ENCODE results near the gene CBLIF. TPM values are rescaled to one million over a fixed set of nuclear protein-coding genes. Genes with fewer than 3 reads are reported as not detected.
"Not testable (repeated sequence)": the region's sequence is repeated elsewhere in the genome, so short reads cannot be mapped to it uniquely, and the experiment has no call there.

Gene CBLIF
- total RNA-seq, 1 donor from 2014 or later: 17.9 TPM

DNA sequence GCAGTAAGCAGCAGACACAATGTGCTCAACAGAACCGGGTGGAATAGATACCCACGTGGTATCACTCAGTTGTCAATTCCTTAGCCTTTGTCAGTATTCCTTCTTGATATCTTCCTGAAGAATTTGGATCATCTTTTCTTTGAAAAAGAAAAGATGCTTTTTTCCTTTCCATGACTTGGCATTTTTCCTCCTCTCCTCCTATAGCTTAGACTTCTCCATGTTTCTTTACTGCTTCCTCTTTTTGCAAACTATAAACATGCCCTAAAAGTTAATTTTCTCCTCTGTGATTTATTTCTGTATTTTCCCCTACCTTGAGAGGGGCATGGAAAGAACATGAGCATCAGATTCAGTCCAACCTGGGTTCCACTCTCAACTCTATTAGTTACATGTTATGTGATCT lies 11.7 kb downstream of the CBLIF start:
- Mint-ChIP-seq H3K27ac (no peak overlapping the region), H3K9me3 (ENCODE audit: low read depth) (no peaks in the 10 kb centered on the region), H3K36me3 (ENCODE audit: insufficient read depth) (peaks cover 5% of the 10 kb centered on the region), H3K27me3 (no peaks in the 10 kb centered on the region), H3K4me1 (ENCODE audit: low read depth) (peaks cover 3% of the 10 kb centered on the region), H3K4me3 (ENCODE audit: low read depth) (no peak overlapping the region)
- no peak for DNase-seq (ENCODE audit: low spot score, unreplicated experiment)
- TF ChIP-seq, protein P1, sequence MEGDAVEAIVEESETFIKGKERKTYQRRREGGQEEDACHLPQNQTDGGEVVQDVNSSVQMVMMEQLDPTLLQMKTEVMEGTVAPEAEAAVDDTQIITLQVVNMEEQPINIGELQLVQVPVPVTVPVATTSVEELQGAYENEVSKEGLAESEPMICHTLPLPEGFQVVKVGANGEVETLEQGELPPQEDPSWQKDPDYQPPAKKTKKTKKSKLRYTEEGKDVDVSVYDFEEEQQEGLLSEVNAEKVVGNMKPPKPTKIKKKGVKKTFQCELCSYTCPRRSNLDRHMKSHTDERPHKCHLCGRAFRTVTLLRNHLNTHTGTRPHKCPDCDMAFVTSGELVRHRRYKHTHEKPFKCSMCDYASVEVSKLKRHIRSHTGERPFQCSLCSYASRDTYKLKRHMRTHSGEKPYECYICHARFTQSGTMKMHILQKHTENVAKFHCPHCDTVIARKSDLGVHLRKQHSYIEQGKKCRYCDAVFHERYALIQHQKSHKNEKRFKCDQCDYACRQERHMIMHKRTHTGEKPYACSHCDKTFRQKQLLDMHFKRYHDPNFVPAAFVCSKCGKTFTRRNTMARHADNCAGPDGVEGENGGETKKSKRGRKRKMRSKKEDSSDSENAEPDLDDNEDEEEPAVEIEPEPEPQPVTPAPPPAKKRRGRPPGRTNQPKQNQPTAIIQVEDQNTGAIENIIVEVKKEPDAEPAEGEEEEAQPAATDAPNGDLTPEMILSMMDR (IDR thresholded peaks at IDR 0.05; ENCODE audit: unreplicated experiment): no peak

DNA sequence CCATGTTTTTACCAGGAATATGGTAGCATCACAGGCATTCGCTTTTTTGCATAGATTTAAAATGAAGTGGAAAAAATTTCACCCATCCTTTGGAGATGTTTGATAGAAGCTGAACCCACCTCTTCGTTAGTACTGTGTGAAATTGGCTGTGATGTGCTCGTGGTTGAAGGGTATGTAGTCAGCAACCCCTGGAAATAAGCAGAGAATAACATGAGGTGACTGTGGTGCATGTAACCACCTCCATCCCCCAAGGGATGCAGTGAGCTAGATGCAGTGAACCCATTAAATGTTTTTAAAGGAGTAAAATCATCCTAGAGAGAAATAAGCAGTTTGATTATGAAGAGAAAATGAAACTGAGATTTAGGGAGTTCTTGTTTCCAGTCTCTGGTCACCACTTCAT lies 15.9 kb downstream of the CBLIF start:
- TF ChIP-seq, protein P1 (IDR thresholded peaks at IDR 0.05; ENCODE audit: unreplicated experiment): no peak
- DNase-seq (ENCODE audit: low spot score, unreplicated experiment): no peak
- Mint-ChIP-seq H3K36me3 (ENCODE audit: insufficient read depth) (peaks cover 4% of the 10 kb centered on the region), H3K9me3 (ENCODE audit: low read depth) (peaks cover 14% of the 10 kb centered on the region), H3K4me1 (ENCODE audit: low read depth) (no peaks in the 10 kb centered on the region), H3K27ac (no peak overlapping the region), H3K4me3 (ENCODE audit: low read depth) (no peak overlapping the region), H3K27me3 (no peaks in the 10 kb centered on the region)

DNA sequence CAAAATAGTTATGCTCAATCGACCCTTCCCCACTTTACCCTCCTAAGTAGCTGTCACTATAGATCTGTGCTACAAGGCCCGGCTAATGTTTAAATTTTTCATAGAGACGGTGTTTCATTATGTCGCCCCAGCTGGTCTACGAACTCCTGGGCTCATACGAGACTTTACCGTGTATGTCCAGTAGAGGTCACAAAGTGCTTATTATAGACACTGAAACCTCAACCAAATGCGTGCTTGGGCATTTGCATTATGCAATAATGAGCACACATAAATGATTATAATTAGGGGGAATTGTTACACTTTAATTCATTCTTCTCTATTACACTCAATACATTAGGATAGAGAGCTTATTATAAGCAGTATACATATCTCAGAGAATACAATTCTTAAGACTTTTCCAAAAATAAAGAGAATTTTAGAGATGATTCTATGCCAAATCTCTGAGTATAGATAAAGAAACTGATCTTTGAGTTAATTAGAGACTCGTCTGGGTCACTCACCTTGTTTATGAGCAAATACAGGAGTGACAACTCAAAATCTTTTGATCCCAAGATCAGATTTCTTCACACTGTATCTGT lies 22.2 kb downstream of the CBLIF start:
- no peak for DNase-seq (ENCODE audit: low spot score, unreplicated experiment)
- Mint-ChIP-seq H3K27ac (no peak overlapping the region), H3K27me3 (no peaks in the 10 kb centered on the region), H3K4me1 (ENCODE audit: low read depth) (peaks cover 2% of the 10 kb centered on the region), H3K4me3 (ENCODE audit: low read depth) (no peak overlapping the region), H3K36me3 (ENCODE audit: insufficient read depth) (peaks cover 4% of the 10 kb centered on the region), H3K9me3 (ENCODE audit: low read depth) (peaks cover 14% of the 10 kb centered on the region)
- TF ChIP-seq, protein P1 (IDR thresholded peaks at IDR 0.05; ENCODE audit: unreplicated experiment): peak; percentile 77

DNA sequence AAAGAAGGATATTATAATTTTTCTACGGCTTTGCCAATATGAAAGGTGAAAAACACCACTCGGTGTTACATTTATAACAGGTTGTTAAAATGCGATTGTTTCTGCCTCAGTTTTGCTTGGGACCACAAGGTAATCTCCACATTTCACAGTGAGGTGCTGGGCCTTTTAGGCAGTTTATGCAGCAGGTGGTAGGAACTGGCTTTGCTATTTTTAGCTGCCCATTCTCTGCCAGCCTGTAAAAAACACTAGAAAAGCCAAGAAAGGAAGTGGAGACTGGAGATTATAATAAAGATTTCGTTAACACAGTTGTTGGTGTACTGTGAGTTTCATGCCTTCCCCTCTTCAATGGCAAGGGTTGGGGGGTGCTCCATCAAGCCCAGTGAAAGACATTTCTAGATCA lies 26.7 kb downstream of the CBLIF start:
- Mint-ChIP-seq H3K9me3 (ENCODE audit: low read depth) (no peaks in the 10 kb centered on the region), H3K27ac (no peak overlapping the region), H3K36me3 (ENCODE audit: insufficient read depth) (no peaks in the 10 kb centered on the region), H3K27me3 (no peaks in the 10 kb centered on the region), H3K4me3 (ENCODE audit: low read depth) (no peak overlapping the region), H3K4me1 (ENCODE audit: low read depth) (peaks cover 24% of the 10 kb centered on the region)
- no peak for DNase-seq (ENCODE audit: low spot score, unreplicated experiment)
- TF ChIP-seq, protein P1 (IDR thresholded peaks at IDR 0.05; ENCODE audit: unreplicated experiment): no peak

DNA sequence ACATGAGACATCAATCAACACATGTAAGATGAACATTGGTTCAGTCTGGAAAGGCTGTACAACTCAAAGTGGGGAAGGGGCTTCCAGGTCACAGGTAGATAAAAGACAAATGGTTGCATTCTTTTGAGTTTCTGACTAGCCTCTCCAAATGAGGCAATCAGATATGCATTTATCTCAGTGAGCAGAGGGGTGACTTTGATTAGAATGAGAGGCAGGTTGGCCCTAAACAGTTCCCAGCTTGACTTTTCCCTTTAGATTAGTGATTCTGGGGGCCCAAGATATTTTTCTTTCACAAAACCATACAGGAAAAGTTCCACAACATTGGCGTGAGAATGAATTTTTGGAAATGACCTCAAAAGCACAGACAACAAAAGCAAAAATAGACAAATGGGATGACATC lies 28.9 kb downstream of the CBLIF start:
- H3K27ac Mint-ChIP-seq; DNase-seq (ENCODE audit: low spot score, unreplicated experiment); H3K9me3 Mint-ChIP-seq (ENCODE audit: low read depth); H3K27me3 Mint-ChIP-seq; H3K36me3 Mint-ChIP-seq (ENCODE audit: insufficient read depth); H3K4me3 Mint-ChIP-seq (ENCODE audit: low read depth): not testable (repeated sequence)
- peaks cover 22% of the 10 kb centered on the region for H3K4me1 Mint-ChIP-seq (ENCODE audit: low read depth)

DNA sequence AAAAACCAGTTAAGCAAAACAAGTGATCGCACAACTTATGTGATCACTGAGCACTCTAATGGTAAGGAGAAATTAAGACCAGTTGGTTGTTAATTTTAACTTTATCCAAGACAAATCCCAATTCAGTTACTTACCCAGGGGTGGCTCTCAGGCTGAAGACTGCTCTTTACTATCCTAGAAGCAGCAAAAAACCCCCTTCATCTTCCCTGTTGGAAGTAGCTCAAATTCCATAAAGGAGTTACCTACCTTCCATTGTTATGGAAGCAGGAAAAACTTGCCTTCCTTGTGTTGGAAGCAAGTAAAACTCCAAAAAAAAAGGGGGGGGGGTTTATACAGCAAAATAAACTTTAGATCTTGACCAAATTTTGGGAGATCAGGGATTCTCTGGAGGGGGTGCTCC lies 29.5 kb downstream of the CBLIF start:
- no peaks in the 10 kb centered on the region for H3K27me3 Mint-ChIP-seq
- no peak overlapping the region for H3K27ac Mint-ChIP-seq
- TF ChIP-seq, protein P1 (IDR thresholded peaks at IDR 0.05; ENCODE audit: unreplicated experiment): no peak
- no peak overlapping the region for H3K4me3 Mint-ChIP-seq (ENCODE audit: low read depth)
- H3K9me3 Mint-ChIP-seq (ENCODE audit: low read depth): no peaks in the 10 kb centered on the region
- H3K4me1 Mint-ChIP-seq (ENCODE audit: low read depth): peaks cover 27% of the 10 kb centered on the region
- H3K36me3 Mint-ChIP-seq (ENCODE audit: insufficient read depth): no peaks in the 10 kb centered on the region
- DNase-seq (ENCODE audit: low spot score, unreplicated experiment): no peak
